GM12864 (cell line): ENCODE data around the gene PRICKLE2.
"Not testable (repeated sequence)": the region's sequence is repeated elsewhere in the genome, so short reads cannot be mapped to it uniquely, and the experiment has no call there.

Experiments
- DNase-seq: peaks from one replicate; pipeline ENCODE4 v3.0.0-alpha.2; 2011; ENCODE audit warnings: low read depth
- H3K4me3 ChIP-seq: 2 replicates; pipeline ENCODE4 v1.5.1; 2011; ENCODE audit warnings: mild to moderate bottlenecking, low read depth, low read length, control low read depth
- CTCF ChIP-seq: IDR thresholded peaks from 2 replicates; pipeline ENCODE4 v1.5.1; 2011; ENCODE audit warnings: low read depth, mild to moderate bottlenecking, moderate library complexity, low read length, control low read depth, inconsistent platforms; ENCODE audit errors: missing control alignments

Gene PRICKLE2

DNA sequence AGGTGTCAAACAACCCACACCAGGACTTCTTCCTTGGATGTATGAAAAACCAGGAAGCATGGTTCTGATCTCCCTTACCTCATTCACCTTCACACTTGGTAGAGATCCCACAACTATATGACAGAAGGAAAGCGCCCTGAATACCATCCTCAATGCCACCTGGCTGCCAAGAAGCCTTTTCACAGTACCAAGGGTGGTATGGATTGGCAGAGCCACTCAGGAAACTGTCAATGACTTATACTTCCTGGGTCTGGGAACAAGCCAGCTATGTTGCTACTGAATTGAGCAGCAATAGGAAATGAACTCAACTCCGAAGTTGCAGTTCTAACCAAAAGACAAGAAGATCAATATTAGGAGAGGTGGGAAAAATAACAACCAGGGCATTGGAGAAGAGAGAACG lies 129.5 kb downstream of the PRICKLE2 start:
- no peak for DNase-seq
- no peak for TF ChIP-seq CTCF
- H3K4me3 ChIP-seq, result no peak overlapping the region

DNA sequence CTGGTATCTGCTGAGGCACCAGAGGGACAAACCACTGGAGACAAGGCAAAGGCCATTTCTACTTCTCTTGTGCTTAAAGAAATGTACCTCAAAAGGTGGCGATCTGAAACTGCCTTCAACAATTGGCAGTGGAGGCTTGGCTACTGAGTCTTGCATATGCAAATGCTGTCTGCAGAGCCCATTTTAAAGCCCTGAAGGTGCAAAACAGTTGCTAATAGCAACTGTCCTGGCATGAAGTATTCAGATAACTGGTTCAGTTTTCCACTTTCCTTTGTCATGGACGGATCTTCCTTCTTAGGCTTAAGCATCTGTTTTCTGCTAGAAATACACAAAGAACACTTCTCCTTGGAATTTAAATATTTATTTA lies 130.6 kb downstream of the PRICKLE2 start:
- no peak overlapping the region for H3K4me3 ChIP-seq
- DNase-seq, result no peak

DNA sequence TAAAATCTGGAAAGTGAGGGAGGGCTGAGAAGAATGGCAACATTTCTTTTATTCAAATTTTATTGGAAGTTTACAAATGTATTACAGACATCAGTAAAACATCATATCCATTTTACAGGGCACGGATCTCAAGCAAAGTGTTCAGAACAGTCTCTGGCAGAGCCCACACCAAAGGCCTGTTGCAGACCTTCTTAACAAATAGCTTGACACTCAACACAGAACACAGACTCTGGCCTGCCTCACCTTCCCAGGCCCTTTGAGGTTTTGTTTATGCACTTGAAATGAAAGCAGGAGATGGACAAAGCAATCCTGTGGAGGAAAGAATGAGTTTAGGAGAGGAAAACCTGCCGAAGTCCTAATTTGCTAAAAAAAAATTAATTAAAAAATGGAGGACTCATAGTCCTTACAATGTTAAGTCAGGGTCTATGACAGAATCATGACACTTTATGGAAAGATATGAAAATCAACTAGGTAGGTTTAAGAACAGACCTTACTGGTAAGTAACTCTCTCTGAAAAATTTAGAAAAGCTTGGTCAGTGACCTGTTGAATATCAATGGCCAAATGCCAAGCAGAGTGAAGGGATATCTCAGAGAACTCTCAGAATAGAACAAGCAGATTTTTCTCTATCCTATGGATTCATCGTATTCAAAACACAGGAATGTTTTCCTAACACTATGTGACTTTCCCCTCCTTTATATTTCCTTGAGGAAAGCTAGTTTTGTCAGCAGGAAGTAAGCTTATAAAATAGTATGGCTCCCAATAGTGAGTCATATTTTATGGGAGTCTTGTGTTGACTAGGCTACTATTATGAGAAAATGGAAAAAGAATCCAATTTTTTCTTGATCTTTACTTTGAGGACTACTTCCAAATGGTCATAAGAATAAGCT lies 131.2 kb downstream of the PRICKLE2 start:
- no peak for TF ChIP-seq CTCF
- no peak for DNase-seq
- no peak overlapping the region for H3K4me3 ChIP-seq

More for the DNA sequence above, 130.6 kb downstream of the PRICKLE2 start:
- TF ChIP-seq CTCF, result no peak

GRCh38 chr3:64093211-64093610 lies 132.1 kb downstream of the PRICKLE2 start:
- no peak overlapping the region for H3K4me3 ChIP-seq
- TF ChIP-seq CTCF, result no peak

DNA sequence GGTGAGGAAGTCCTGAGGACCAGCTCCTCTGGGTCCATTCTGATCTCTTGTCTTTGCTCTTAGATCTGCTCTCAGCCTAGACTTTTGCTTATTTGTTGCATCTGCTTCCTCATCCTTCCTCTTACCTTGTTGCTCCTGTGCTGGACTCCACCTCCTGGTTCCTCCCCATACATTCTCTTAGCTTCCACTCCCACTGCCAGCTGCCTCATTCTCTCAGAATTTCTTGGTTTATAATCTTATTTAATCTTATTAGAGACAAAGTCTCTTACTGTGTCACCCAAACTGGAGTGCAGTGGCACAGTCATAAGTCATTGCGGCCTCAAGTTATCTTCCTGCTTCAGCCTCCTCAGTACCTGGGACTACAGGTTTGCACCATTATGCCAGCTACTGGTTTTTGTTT lies 133.8 kb downstream of the PRICKLE2 start:
- H3K4me3 ChIP-seq, result no peak overlapping the region
- no peak for DNase-seq
- no peak for TF ChIP-seq CTCF

More at GRCh38 chr3:64093211-64093610, 132.1 kb downstream of the PRICKLE2 start:
- DNase-seq, result no peak

GRCh38 chr3:64089386-64089785 lies 135.9 kb downstream of the PRICKLE2 start:
- not testable (repeated sequence) for DNase-seq, H3K4me3 ChIP-seq

DNA sequence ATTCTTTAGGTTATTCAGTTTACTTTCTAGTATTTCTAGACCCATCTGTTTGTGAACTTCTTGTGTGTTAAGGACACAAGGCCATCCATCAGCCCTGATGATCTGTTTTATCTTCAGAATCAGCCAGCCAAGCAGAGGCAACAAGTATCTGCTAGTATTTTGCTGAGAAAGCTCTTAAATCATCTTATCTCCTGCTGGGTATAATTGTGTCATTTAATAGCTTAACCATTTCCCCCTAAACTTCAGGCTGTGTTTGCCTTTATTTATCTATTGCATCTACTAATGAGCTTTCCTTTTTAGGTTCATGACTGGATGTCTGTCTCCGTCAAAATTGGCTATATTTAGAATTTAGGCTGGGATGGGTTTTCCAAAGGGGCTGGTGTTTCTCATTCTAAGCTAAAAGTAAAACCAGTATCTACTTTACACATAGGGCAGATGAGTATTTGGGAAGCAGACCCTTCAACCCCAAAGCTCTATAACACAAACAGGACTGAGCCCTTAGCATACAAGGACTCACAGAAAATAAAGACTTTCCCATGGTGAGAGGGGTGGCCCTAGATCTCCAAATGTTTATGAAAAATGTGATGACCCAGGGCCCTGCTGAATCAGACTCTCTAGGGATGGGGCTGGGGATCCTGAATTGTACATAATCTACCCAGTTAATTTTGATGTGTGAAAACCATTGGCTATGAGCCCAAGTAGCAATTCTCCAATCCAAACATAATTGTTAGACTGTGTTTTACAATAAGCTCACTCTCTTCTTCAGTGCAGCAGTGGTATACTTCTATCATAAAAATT lies 136.7 kb downstream of the PRICKLE2 start:
- no peak for TF ChIP-seq CTCF
- no peak for DNase-seq
- no peak overlapping the region for H3K4me3 ChIP-seq
